22Rv1 (cell line): ENCODE measurements around the gene TTC21A.

Source experiments
- H3K27ac ChIP-seq: fragments of 450-650 bp; 2 replicates; pipeline ENCODE4 v1.5.1; 2017
- ZFX ChIP-seq: fragments of 450-650 bp; IDR thresholded peaks from 2 replicates; pipeline ENCODE4 v1.6.1; 2017; ENCODE audit warnings: antibody characterized with exemption, borderline replicate concordance
- TF ChIP-seq, protein P1 (sequence below): fragments of 450-650 bp; IDR thresholded peaks from 2 replicates; pipeline ENCODE4 v1.5.1; 2017; ENCODE audit warnings: mild to moderate bottlenecking

Gene TTC21A

DNA sequence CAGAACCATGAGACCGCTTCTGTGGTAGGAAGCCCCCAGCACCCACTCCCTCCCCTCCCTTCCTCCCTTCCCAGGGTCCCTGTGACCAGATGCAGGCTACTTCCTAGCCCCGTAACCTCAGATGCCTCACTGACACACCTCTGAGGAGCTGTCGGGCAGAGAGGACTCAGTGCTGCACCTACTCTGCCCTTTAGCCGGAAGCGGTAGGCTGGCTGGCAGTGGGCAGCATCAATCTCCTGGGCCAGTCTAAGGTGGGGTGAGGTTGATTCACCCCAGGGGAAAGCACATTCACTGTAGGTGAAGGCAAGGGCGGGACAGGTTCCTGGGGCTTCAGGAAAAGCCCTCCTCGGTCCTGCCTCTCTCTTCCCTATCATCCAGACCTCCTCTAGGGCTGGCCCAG is 26.8 kb downstream of the TTC21A start:
- TF ChIP-seq, protein P1, sequence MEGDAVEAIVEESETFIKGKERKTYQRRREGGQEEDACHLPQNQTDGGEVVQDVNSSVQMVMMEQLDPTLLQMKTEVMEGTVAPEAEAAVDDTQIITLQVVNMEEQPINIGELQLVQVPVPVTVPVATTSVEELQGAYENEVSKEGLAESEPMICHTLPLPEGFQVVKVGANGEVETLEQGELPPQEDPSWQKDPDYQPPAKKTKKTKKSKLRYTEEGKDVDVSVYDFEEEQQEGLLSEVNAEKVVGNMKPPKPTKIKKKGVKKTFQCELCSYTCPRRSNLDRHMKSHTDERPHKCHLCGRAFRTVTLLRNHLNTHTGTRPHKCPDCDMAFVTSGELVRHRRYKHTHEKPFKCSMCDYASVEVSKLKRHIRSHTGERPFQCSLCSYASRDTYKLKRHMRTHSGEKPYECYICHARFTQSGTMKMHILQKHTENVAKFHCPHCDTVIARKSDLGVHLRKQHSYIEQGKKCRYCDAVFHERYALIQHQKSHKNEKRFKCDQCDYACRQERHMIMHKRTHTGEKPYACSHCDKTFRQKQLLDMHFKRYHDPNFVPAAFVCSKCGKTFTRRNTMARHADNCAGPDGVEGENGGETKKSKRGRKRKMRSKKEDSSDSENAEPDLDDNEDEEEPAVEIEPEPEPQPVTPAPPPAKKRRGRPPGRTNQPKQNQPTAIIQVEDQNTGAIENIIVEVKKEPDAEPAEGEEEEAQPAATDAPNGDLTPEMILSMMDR = no peak
- TF ChIP-seq ZFX = no peak

DNA sequence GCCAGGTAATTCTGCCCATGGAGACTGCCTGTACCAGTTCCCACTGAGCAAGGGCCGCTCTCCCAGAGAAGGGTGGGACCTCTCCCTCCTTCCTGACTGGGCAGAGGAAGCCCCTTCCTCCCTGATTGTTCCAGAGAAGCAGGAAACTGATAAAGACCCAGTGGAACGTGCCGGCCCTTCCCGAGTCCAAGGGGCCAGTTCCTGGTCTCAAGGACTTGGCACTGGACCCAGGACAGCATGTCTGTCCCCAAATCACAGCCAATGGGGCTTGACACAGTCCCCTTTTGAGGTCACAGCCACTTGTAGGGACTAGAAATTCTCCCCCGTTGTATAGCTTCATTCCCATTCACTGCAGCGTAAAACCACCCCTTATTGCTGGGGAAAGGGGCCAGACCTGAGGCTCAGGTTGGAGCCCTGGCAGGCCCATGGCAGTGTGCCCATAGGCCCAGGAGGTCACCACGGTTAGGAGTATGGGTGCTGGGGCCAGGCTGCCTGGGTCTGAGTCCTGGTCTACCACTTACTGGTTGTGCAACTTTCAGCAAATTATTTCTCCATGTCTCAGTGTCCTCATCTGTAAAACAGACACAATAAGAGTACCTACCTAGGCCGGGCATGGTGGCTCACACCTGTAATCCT is 27.8 kb downstream of the TTC21A start:
- no peak overlapping the region for H3K27ac ChIP-seq
- TF ChIP-seq, protein P1 = no peak
- no peak for TF ChIP-seq ZFX

More for the DNA sequence above, 26.8 kb downstream of the TTC21A start:
- H3K27ac ChIP-seq = no peak overlapping the region

DNA sequence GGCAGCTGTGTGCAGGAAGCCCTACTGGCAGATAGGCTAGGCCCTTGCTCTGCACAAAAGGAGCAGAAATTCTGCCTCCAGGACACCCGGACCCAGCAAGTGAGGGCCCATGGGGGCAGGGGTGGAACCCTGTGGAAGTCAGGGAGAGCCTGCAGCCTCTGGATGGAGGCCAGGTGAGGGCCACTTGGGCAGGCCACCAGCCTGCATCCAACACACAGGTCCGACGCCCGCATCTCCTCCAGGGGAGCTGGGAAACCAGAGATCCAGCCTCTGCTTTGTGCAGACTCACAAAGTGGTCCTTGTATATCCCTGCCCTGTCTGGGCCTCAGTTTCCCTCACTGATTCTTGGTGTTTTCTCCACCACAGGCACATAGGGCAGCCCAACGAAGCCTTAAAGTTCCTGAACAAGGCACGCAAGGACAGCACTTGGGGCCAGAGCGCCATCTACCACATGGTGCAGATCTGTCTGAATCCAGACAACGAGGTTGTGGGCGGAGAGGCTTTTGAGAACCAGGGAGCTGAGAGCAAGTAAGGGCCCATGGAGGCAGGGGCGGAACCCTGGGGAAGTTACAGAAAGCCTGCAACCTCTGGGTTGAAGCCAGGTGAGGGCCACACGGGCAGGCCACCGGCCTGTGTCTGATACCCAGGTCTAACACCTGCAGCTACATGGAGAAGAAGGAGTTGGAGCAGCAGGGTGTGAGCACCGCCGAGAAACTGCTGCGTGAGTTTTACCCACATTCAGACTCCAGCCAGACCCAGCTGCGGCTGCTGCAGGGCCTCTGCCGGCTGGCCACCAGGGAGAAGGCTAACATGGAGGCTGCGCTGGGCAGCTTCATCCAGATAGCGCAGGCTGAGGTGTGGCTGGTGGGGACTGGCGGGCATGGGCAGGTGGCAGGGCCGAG is 29.3 kb downstream of the TTC21A start:
- TF ChIP-seq, protein P1 = no peak
- TF ChIP-seq ZFX = no peak
- H3K27ac ChIP-seq = no peak overlapping the region

DNA sequence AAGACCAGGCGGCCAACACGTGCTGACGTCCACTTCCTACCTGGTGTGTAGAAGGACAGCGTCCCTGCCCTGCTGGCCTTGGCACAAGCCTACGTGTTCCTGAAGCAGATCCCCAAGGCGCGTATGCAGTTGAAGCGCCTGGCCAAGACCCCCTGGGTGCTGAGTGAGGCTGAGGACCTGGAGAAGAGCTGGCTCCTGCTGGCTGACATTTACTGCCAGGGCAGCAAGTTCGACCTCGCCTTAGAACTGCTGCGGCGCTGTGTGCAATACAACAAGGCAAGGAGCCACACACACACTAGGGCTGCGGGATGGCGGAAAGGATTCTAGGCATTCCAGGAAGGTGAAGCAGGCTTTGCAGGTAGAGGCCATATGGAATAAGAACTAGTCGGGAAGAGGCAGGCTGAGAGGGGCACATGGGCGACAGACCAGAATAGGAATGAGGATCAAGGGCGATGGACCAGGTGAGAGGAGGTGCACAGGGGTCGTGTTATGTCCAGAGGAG is 30.0 kb downstream of the TTC21A start:
- H3K27ac ChIP-seq = no peak overlapping the region
- TF ChIP-seq, protein P1 = no peak
- no peak for TF ChIP-seq ZFX

DNA sequence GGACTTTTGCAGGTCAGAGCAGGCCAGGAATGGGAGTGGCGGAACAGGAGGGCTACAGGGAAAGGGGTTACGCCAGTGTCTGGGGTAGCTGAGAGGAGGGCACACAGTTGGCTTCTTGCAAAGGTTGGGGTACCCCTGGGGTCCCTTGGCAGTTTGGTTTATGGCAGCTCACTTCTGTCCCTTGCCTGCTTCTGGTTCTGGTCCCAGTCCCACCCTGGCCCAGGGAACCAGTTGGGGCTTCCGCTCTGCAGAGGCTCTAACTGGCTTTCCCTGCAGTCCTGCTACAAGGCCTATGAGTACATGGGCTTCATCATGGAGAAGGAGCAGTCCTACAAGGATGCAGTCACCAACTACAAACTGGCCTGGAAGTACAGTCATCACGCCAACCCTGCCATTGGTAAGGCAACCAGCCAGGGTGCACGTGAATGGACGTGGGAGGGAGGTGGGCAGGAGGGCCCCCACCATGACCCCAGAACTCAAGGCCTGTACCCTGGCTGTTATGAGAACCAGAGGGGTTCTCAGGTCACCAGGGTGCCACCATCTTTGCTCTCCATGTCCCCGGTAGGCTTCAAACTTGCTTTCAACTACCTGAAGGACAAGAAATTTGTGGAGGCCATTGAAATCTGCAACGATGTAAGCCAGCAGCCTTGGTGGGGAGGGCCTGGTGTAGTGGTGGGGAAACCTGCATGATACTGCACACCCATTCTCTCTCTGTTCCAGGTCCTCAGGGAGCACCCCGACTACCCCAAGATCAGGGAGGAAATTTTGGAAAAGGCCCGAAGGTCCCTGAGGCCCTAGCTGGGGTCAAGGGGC is 30.7 kb downstream of the TTC21A start:
- H3K27ac ChIP-seq = peak overlapping the region; percentile 96; the same call in 1 of the 2 replicates
- TF ChIP-seq, protein P1 = no peak
- TF ChIP-seq ZFX = no peak

DNA sequence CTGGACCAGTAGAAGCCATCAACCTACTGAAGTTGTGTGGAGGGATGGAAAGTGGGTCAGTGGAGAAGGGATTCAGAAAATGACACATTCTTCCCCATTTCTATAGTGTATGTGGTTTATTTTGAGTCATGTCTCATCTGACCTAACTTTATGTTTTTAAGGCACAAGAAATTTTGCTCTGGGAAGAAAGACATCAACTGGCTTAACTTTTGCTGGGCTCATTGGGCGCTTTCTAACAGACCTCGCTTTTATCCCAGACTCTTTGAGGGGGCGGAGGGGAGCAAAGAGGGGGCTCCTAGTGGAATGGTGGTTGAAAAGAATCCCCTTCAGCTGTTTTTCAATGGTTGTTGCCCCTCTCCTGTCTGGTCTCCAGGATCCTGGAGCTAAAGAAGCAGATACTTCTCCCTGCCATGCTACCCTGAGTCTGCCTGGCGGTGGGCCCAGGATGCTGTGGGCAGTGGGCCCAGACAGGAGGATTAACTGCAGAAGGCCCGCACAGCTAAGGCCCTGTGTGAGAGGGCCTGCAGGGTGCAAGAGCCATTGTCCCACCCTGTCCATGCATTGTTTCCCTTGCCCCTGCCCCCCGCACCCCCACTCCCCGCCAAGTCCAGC is 31.4 kb downstream of the TTC21A start:
- peak overlapping the region; percentile 96 for H3K27ac ChIP-seq
- no peak for TF ChIP-seq ZFX
- TF ChIP-seq, protein P1 = no peak
